DMS153 (cell line): ENCODE measurements around the gene SYTL2.

Experiments
- DNase-seq: peaks from one replicate; lab custom pipeline; 2025; lab: John Stamatoyannopoulos, UW

The SYTL2 gene

GRCh38 chr11:85758480-85759039 lies 52.4 kb downstream of the SYTL2 start:
- no peak for DNase-seq

- no peak for DNase-seq
Observed at GRCh38 chr11:85758026-85758425, 52.9 kb downstream of the SYTL2 start.

GRCh38 chr11:85756401-85757200 lies 54.3 kb downstream of the SYTL2 start:
- no peak for DNase-seq

- no peak for DNase-seq
Observed at GRCh38 chr11:85755701-85756100, 55.2 kb downstream of the SYTL2 start.

GRCh38 chr11:85755285-85755684 lies 55.7 kb downstream of the SYTL2 start:
- no peak for DNase-seq

GRCh38 chr11:85752890-85753581 lies 57.9 kb downstream of the SYTL2 start:
- no peak for DNase-seq

GRCh38 chr11:85752201-85752889 lies 58.6 kb downstream of the SYTL2 start:
- no peak for DNase-seq

- DNase-seq = no peak
Observed at GRCh38 chr11:85751724-85752123, 59.2 kb downstream of the SYTL2 start.

- no peak for DNase-seq
Observed at GRCh38 chr11:85750646-85751045, 60.3 kb downstream of the SYTL2 start.

GRCh38 chr11:85749884-85750283 lies 61.1 kb downstream of the SYTL2 start:
- no peak for DNase-seq

- no peak for DNase-seq
Observed at GRCh38 chr11:85749287-85749834, 61.6 kb downstream of the SYTL2 start.

- DNase-seq = no peak
Observed at GRCh38 chr11:85748455-85748891, 62.5 kb downstream of the SYTL2 start.

GRCh38 chr11:85746670-85747069 lies 64.3 kb downstream of the SYTL2 start:
- DNase-seq = no peak

- DNase-seq = no peak
Observed at GRCh38 chr11:85745626-85746025, 65.3 kb downstream of the SYTL2 start.

GRCh38 chr11:85742873-85743275 lies 68.1 kb downstream of the SYTL2 start:
- DNase-seq = no peak

- no peak for DNase-seq
Observed at GRCh38 chr11:85742348-85742747, 68.6 kb downstream of the SYTL2 start.

- no peak for DNase-seq
Observed at GRCh38 chr11:85740481-85741400, 70.2 kb downstream of the SYTL2 start.

- no peak for DNase-seq
Observed at GRCh38 chr11:85737738-85738137, 73.2 kb downstream of the SYTL2 start.

- no peak for DNase-seq
Observed at GRCh38 chr11:85735876-85736460, 75.0 kb downstream of the SYTL2 start.

- no peak for DNase-seq
Observed at GRCh38 chr11:85732965-85733364, 78.0 kb downstream of the SYTL2 start.

- DNase-seq = no peak
Observed at GRCh38 chr11:85726381-85726780, 84.6 kb downstream of the SYTL2 start.
